Effector CD4-positive, alpha-beta T cell (primary cell): ENCODE measurements around the gene FOSL2.

Experiments used
- DNase-seq: peaks from one replicate; pipeline ENCODE4 v3.0.0-alpha.2; 2020

FOSL2 gene

GRCh38 chr2:28413899-28414295, 21.2 kb downstream of the FOSL2 start:
- DNase-seq: no peak

DNA sequence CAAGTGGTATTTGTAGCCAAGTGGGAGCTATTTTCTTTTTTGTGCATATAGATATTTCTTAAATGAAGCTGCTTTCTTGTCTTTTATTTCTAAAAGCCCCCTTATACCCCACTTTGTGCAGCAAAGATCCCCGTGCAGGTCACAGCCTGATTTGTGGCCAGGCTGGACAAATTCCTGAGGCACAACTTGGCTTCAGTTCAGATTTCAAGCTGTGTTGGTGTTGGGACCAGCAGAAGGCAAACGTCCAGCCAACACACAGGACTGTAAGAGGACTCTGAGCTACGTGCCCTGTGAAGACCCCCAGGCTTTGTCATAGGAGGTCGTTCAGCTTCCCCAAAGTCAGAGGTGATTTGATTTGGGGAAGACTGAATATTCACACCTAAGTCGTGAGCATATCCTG, 21.9 kb downstream of the FOSL2 start:
- DNase-seq: no peak

DNA sequence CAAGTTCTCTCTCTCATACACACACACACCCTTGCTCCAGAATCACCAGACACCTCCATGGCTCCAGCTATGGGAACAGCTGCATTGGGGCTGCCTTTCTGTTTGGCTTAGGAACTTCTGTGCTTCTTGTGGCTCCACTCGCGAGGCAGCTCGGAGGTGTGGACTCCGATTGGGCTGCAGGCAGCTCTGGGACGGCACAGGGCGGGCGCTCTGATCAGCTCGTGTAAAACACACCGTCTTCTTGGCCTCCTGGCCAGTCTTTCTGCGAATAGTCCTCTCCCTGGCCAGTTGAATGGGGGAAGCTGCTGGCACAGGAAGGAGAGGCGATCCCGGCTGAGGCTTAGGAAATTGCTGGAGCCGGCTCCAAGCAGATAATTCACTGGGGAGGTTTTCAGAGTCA, 22.4 kb downstream of the FOSL2 start:
- DNase-seq: no peak

GRCh38 chr2:28415715-28416114, 23.1 kb downstream of the FOSL2 start:
- no peak for DNase-seq

- DNase-seq: no peak
Observed at GRCh38 chr2:28419003-28419402, 26.3 kb downstream of the FOSL2 start.

- no peak for DNase-seq
Observed at GRCh38 chr2:28419443-28420270, 27.0 kb downstream of the FOSL2 start.

DNA sequence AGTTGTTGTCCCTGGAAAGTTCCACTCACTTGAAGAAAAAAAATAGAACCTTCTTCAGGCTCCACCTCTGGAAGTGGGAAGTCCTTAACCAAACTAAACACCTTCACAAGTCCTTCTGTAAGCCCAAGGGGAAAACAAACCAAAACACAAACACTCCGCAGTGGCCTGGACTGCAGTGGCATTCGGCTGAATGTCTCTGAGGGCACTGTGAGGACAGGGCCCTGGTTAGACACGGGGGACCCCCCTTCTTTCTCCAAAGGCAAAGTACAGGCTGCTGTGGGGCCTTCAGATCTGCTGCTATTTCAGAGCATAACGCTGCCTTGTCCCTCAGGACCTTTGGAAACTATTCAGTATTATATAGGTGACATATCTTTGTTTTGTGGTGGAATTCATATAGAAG, 28.1 kb downstream of the FOSL2 start:
- no peak for DNase-seq

DNA sequence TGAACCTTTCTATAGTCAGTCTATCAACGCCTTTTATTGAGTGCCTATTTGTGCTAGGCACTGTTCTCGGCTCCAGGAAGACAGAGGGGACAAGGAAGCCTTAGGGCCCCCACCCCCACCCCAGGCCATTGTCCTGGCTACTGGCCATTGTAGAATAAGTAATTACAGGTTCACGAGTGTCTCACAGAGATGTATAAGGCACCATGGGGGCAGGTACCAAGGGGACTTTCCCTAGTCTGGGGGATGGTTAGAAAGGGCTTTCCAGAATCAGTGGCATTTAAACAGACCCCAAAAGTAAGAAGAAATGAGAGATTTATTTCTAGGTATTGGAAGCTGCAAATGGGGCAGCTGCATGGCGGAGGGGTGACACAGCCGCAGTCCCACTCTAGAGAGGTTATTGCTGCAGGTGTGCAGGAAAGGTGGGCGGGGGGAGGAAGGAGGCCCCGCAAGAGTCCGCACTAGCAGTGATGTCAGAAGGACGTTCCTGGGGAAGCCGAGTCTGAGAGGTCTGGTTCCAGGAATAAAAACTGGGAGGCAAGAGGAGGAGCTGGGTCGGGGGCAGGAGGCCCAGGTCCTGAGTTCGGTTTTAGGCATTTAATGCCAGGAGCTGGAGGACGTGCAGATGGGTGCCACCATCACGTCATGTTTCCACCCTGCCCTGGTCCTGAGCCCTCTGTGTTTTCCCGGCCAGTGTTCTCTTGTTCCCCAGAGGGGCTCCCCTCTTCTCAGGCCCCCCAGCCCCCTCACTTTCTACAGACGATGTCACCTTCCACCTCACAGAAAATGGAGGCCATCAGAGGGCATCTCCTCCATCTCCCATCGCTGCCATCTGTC, 30.5 kb downstream of the FOSL2 start:
- no peak for DNase-seq

GRCh38 chr2:28423856-28424605, 31.4 kb downstream of the FOSL2 start:
- no peak for DNase-seq

DNA sequence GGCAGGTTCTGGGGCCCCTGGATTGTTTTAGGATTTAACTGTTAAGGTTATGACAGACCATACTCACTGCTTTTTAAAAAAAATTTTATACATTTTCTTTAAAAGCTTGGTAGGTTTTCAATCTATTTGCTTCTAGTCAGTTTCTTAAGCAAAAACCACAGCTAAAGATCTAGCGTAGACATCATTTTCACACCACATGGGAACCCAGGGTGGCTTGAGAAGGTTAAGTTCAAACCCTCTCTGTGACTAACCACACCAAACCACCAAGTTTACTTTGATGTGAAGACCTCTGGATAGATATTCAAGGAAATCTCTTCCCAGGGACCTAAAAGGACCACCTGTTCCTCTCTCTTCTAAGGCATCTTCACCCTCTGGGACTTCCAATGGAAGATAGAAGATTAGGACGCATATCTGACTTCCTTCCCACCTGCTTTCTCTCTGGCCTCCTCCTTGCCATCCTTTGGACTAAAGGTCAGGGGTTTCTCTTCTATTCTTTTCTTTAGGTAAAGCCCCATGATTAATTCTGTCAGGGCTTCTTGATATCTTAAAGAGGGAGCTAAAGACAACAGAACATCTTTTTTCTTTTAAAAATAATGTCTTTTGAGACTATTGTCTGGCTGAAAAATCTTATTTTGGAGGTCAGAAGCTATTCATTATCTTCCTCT, 32.3 kb downstream of the FOSL2 start:
- no peak for DNase-seq

GRCh38 chr2:28425464-28425835, 32.8 kb downstream of the FOSL2 start:
- DNase-seq: no peak

DNA sequence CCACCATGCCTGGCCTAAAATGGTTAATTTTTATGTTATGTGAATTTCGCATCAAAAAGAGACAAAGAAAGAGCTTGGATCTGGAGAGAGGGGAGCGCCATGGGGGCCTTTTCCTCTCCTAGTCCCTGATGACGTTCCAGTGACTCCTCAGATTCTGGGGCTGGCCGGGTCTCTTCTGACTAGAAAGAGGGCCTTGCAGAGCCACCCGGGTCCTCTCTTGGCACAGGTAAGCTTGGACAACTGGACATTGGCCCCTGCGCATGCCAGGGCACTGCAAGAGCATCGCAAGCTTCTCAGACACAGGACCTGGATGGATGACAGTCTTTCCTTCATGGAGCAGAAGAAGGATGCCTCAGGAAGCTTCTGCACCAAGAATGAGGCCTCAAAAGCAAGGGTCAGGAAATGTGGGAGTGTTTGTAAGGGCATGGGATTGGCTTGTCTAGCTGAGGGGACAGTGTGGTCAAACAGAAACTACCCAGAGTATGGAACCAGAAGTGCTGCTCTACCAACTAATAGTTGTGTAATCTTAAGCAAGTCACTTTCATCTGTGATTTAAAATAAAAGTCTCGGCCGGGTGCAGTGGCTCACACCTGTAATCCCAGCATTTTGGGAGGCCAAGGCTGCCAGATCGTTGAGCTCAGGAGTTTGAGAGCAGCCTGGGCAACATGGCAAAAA, 35.2 kb downstream of the FOSL2 start:
- DNase-seq: no peak

DNA sequence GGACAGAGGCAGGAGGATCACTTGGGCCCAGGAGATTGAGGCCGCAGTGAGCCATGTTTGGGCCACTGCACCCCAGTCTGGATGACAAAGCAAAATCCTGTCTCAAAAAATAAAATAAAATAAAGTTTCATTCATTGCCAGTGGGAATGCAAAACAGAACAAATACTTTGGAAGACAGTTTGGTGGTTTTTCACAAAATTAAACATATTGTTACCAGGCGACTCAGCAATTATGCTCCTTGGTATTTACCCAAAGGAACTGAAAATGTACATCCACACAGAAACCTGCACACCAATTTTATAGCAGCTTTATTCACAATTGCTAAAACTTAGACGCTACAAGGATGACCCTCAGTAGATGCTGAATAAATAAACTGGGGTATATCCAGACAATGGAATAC, 35.8 kb downstream of the FOSL2 start:
- no peak for DNase-seq

DNA sequence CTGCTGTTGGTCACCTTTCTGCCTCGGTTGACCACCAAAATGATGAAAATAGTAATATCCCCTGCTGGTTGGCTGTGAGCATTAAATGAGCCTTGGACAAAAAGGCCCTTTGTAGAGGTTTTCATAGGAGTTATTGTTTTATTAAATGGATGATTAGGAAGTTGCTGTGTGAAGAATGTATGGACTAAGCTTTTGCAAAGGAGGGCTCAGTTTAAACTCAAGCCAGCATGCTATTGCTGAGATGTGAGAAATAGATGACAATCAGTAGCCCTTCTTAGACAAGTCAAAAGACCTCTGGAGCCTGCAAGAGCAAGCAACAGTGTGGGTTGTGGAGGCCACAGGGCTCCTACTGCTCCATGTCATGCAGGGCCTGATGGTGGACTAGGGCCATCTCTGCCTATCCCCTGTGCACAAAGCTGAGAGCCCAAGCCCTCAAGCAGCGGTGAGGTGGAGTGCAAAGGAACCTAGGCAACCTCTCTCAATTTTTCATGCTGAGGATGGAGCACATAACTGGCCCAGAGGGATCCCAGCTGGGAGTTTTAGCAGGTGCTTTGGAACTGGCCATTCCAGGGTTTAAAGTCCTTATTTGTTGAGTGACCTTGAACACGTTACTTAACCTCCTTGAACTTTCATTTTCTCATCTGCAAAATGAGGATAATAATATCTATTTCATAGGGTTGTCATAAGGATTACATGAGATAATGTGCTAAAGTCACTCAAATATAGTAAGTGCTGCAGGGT, 37.1 kb downstream of the FOSL2 start:
- DNase-seq: no peak

DNA sequence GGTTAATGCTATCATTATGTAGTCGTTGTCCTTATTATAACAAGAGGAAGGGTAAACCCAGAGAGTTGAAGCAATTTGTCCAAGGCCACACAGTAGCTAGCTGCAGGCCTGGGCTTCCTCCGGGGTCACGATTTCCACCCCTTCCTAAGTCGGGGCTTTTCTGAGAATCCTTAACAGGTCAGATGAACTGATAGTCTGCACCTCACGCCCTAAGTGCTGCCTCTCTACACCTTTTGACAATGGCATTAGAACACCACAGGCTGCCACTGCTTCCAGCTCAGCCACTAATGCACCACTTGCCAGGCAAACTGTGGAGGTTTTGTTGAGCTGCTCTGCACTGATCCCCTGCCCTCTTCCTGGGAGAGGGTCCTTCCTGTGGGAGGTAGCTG, 37.7 kb downstream of the FOSL2 start:
- DNase-seq: no peak

DNA sequence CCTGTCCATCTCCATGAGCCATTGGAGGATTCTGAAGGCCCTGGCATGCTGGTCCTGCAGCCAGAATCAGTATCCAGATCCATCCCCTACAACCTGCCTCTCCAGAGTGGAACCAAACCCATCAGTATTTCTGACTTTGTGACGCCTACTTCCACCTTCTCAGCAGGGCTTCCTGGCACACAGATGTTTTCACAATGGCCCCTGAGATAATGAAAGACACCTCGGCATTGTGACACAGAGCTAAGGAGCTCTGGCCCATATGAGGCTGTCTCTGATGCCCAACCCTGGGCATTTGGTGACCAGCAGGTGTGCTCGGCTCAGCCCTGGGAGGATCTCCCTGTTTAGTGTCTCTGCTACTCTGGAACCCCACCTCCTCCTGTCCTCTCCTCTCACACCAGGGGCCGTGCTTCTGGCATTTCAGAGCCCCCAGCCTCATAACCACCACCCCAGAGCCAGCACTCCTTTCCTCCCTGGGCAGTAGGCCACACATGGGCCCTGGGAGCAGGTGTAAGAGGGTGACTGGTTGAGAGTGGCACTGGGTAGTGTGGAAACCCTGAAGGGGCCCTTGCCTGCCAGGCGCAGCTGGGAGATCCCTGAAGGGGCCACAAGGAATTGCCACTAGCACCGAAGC, 38.2 kb downstream of the FOSL2 start:
- no peak for DNase-seq

DNA sequence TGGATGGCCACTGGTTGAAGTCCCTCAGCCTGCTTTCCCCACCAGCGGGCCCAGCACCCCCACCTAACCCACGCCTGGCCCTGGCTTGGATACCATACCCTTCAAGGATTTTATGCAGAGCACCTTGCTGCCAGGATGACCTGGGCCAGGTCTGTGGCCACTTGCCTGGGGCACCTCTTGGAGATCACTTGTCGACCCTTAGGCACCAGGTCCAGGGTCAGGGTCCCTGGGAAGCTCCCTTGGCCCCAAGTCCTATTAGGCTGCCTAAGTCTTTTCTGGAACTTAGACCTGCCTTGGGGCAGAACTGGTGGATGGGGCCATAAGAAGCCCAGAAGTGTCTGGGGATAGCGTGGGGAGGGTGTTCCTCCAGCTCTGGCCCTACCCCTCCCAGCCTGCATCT, 39.1 kb downstream of the FOSL2 start:
- no peak for DNase-seq

- DNase-seq: no peak
Observed at GRCh38 chr2:28432362-28432761, 39.7 kb downstream of the FOSL2 start.

- DNase-seq: no peak
Observed at GRCh38 chr2:28433215-28433614, 40.6 kb downstream of the FOSL2 start.

GRCh38 chr2:28433935-28434599, 41.4 kb downstream of the FOSL2 start:
- no peak for DNase-seq

DNA sequence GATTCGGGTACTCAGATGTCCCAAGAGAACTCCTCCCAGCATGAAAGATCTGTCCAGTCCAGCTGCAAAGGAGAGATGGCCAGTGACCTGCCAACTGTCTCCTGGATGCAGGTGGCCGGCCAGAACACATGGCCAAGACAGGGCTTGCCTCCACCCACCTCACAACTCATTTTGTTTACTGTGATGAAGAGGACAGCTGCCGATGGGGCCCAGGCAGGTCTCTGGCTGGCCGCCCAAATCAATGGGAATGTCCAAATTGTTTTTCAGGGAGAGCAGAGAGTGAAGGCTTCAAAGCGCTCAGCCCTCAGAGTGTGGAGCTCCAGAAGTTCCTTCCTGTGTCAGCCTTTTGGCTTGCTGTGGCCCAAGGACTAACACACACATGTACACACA, 41.9 kb downstream of the FOSL2 start:
- no peak for DNase-seq
